H9 (cell line): Measurements from ENCODE around the gene LTK. TPM values are rescaled to one million over a fixed set of nuclear protein-coding genes. Genes with fewer than 3 reads are reported as not detected.

Experiments
- DNase-seq: peaks from one replicate; pipeline ENCODE4 v3.0.0-alpha.2; 2017
- H2AFZ ChIP-seq: one replicate; pipeline ENCODE4 v1.6.1; 2013; ENCODE audit warnings: mild to moderate bottlenecking, low read length, control low read depth, moderate library complexity
- H2AK5ac ChIP-seq: 2 replicates; pipeline ENCODE4 v1.6.1; 2013; ENCODE audit warnings: low read length, control low read depth, mixed read lengths; ENCODE audit not compliant: insufficient read length
- H2BK120ac ChIP-seq: one replicate; pipeline ENCODE4 v1.6.1; 2013; ENCODE audit warnings: low read depth, mild to moderate bottlenecking, low read length, control low read depth, inconsistent platforms; ENCODE audit not compliant: poor library complexity, severe bottlenecking
- H2BK12ac ChIP-seq: 2 replicates; pipeline ENCODE4 v1.6.1; 2013; ENCODE audit warnings: low read length, control low read depth, mixed read lengths, low read depth; ENCODE audit not compliant: insufficient read length
- H2BK15ac ChIP-seq: 2 replicates; pipeline ENCODE4 v1.6.1; 2013; ENCODE audit warnings: low read depth, low read length, control low read depth
- H2BK20ac ChIP-seq: one replicate; pipeline ENCODE4 v1.6.1; 2013; ENCODE audit warnings: low read depth, mild to moderate bottlenecking, low read length, control low read depth, inconsistent platforms; ENCODE audit not compliant: poor library complexity, severe bottlenecking
- H2BK5ac ChIP-seq: 2 replicates; pipeline ENCODE4 v1.6.1; 2013; ENCODE audit warnings: low read length, control low read depth, mixed read lengths; ENCODE audit not compliant: insufficient read length
- H3K14ac ChIP-seq: 2 replicates; pipeline ENCODE4 v1.6.1; 2013; ENCODE audit warnings: low read length, control low read depth; ENCODE audit not compliant: insufficient read depth
- H3K18ac ChIP-seq: 2 replicates; pipeline ENCODE4 v1.6.1; 2013; ENCODE audit warnings: low read depth, mild to moderate bottlenecking, mixed read lengths, low read length, control low read depth; ENCODE audit not compliant: insufficient read length
- H3K23ac ChIP-seq: 2 replicates; pipeline ENCODE4 v1.6.1; 2013; ENCODE audit warnings: low read length, control low read depth, mixed read lengths, low read depth; ENCODE audit not compliant: insufficient read length
- H3K23me2 ChIP-seq: 2 replicates; pipeline ENCODE4 v1.6.1; 2013; ENCODE audit warnings: low read depth, mild to moderate bottlenecking, mixed read lengths, low read length, control low read depth; ENCODE audit not compliant: insufficient read length, poor library complexity, severe bottlenecking
- H3K27ac ChIP-seq: 2 replicates; pipeline ENCODE4 v1.5.1; 2013; ENCODE audit warnings: low read length, control low read depth, mixed read lengths, low read depth; ENCODE audit not compliant: insufficient read length
- H3K27me3 ChIP-seq: 2 replicates; pipeline ENCODE4 v1.6.1; 2013; ENCODE audit warnings: low read length, control low read depth, inconsistent platforms; ENCODE audit not compliant: insufficient read depth
- H3K4ac ChIP-seq: 2 replicates; pipeline ENCODE4 v1.6.1; 2013; ENCODE audit warnings: low read depth, mild to moderate bottlenecking, control low read depth, inconsistent platforms, low read length, moderate library complexity
- H3K4me1 ChIP-seq: 2 replicates; pipeline ENCODE4 v1.6.1; 2013; ENCODE audit warnings: low read length, control low read depth, inconsistent platforms; ENCODE audit not compliant: insufficient read depth
- H3K4me2 ChIP-seq: 2 replicates; pipeline ENCODE4 v1.6.1; 2013; ENCODE audit warnings: low read length, control low read depth, mixed read lengths; ENCODE audit not compliant: insufficient read length, insufficient read depth
- H3K56ac ChIP-seq: 2 replicates; pipeline ENCODE4 v1.6.1; 2013; ENCODE audit warnings: low read depth, mild to moderate bottlenecking, mixed read lengths, low read length, control low read depth; ENCODE audit not compliant: insufficient read length
- H3K79me1 ChIP-seq: 2 replicates; pipeline ENCODE4 v1.6.1; 2013; ENCODE audit warnings: low read depth, mild to moderate bottlenecking, moderate library complexity, low read length, control low read depth, inconsistent platforms; ENCODE audit not compliant: insufficient read depth, poor library complexity, severe bottlenecking
- H3K79me2 ChIP-seq: 2 replicates; pipeline ENCODE4 v1.6.1; 2013; ENCODE audit warnings: low read length, control low read depth, inconsistent platforms; ENCODE audit not compliant: insufficient read depth
- H3K9ac ChIP-seq: 2 replicates; pipeline ENCODE4 v1.6.1; 2013; ENCODE audit warnings: low read length, control low read depth, mixed read lengths; ENCODE audit not compliant: insufficient read length; ENCODE audit errors: extremely low read depth
- H3K9me3 ChIP-seq: one replicate; pipeline ENCODE4 v1.6.1; 2013; ENCODE audit warnings: low read depth, low read length, inconsistent platforms; ENCODE audit not compliant: control insufficient read depth
- H3T11ph ChIP-seq: one replicate; pipeline ENCODE4 v1.6.1; 2013; ENCODE audit warnings: mild to moderate bottlenecking, low read length, control low read depth, inconsistent platforms
- H4K20me1 ChIP-seq: one replicate; pipeline ENCODE4 v1.6.1; 2013; ENCODE audit not compliant: control insufficient read depth, insufficient read length, insufficient read depth
- H4K5ac ChIP-seq: 2 replicates; pipeline ENCODE4 v1.6.1; 2013; ENCODE audit warnings: low read depth, mild to moderate bottlenecking, mixed read lengths, low read length, control low read depth; ENCODE audit not compliant: insufficient read length
- H4K8ac ChIP-seq: replicated peaks from 2 replicates; pipeline ENCODE4 v1.6.1; 2013; ENCODE audit warnings: low read length, control low read depth, mixed read lengths, low read depth; ENCODE audit not compliant: insufficient read length
- H4K91ac ChIP-seq: 2 replicates; pipeline ENCODE4 v1.6.1; 2013; ENCODE audit warnings: low read depth, mild to moderate bottlenecking, moderate library complexity, mixed read lengths, low read length, control low read depth; ENCODE audit not compliant: insufficient read length
- H3K27ac Mint-ChIP-seq, 3 experiments: 2 replicates in 2 of 3; 3 replicates in 1 of 3; pipeline ENCODE4 v1.8.0; 2020 to 2021; ENCODE audit warnings: mixed read lengths in 3 of 3, mild to moderate bottlenecking in 1 of 3, moderate library complexity in 1 of 3
- H3K27me3 Mint-ChIP-seq: 2 replicates; pipeline ENCODE4 v1.8.0; 2021; ENCODE audit warnings: low read depth, mild to moderate bottlenecking, moderate library complexity, mixed read lengths
- H3K36me3 Mint-ChIP-seq, 3 experiments: 2 replicates in 2 of 3; 3 replicates in 1 of 3; pipeline ENCODE4 v1.8.0; 2020 to 2021; ENCODE audit warnings: low read depth in 3 of 3, mixed read lengths in 3 of 3; ENCODE audit not compliant: insufficient read depth in 1 of 3
- H3K4me1 Mint-ChIP-seq, 2 experiments: 2 replicates each; pipeline ENCODE4 v1.8.0; 2020; ENCODE audit warnings: mixed read lengths in 2 of 2
- H3K4me3 Mint-ChIP-seq, 2 experiments: 2 replicates in 1 of 2; 3 replicates in 1 of 2; pipeline ENCODE4 v1.8.0; 2020 to 2021; ENCODE audit warnings: mild to moderate bottlenecking in 2 of 2, mixed read lengths in 2 of 2, moderate library complexity in 1 of 2
- H3K9me3 Mint-ChIP-seq, 2 experiments: 2 replicates in 1 of 2; 3 replicates in 1 of 2; pipeline ENCODE4 v1.8.0; 2020; ENCODE audit warnings: mild to moderate bottlenecking in 2 of 2, mixed read lengths in 2 of 2, moderate library complexity in 1 of 2
- CTCF ChIP-seq: fragments of 200-600 bp; sonication (generic); conservative IDR thresholded peaks from 3 replicates; pipeline ENCODE4 v1.8.0; 2021; ENCODE audit warnings: antibody characterized with exemption, mild to moderate bottlenecking
- WGBS: extraction: QIAGEN DNeasy Blood & Tissue Kit; methylation state at CpG from one replicate; pipeline ENCODE4 v1.1.7; 2013; ENCODE audit warnings: missing lambda C conversion rate, low lambda C conversion rate, mixed read lengths; ENCODE audit not compliant: insufficient read length; ENCODE audit errors: extremely low coverage; 5-methylcytosine and 5-hydroxymethylcytosine counted together
- total RNA-seq: library from RNA; stranded (reverse); gene quantifications from 2 replicates; pipeline ENCODE4 v1.2.1, GENCODE V29; 2021

Gene LTK
- total RNA-seq, 1 experiment from 2014 or later: 0.31 TPM

DNA sequence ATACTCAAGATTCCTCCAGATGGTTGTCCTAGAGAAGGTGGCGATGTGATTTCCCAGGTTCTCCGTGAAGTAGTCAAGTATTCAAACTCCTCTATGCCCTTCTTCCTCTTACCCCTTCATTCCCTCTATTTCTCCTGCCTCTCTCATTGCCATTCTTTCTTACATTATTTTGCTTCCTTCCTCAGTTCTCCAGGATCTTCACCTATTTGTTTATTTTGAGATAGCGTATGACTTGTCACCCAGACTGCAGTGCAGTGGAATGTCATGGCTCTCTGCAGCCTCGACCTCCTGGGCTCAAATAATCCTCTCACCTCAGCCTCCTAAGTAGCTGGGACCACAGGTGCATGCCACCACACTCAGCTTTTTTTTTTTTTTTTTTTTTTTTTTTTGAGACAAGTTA lies 21.7 kb downstream of the LTK start:
- Histone ChIP-seq H2BK20ac (no peak overlapping the region), H2BK15ac (no peak overlapping the region), H2BK5ac (no peak overlapping the region), H4K20me1 (no peaks in the 10 kb centered on the region), H3K9me3 (no peaks in the 10 kb centered on the region), H4K8ac (no peak overlapping the region), H3K79me2 (no peaks in the 10 kb centered on the region), H4K5ac (no peak overlapping the region), H3K9ac (no peak overlapping the region), H3K79me1 (no peaks in the 10 kb centered on the region), H3K56ac (no peak overlapping the region), H2BK120ac (no peak overlapping the region), H3K4me1 (no peaks in the 10 kb centered on the region), H3K23me2 (peaks cover 25% of the 10 kb centered on the region), H3K27me3 (peaks cover 47% of the 10 kb centered on the region), H2AFZ (no peak overlapping the region), H2AK5ac (no peak overlapping the region), H2BK12ac (no peak overlapping the region), H3K14ac (no peak overlapping the region), H3T11ph (no peak overlapping the region), H4K91ac (no peak overlapping the region), H3K23ac (no peak overlapping the region), H3K4me2 (no peak overlapping the region), H3K4ac (no peak overlapping the region), H3K18ac (no peak overlapping the region), H3K27ac (no peak overlapping the region)
- Mint-ChIP-seq H3K27ac (no peak overlapping the region), H3K4me3 (no peak overlapping the region; a peak in 1 of 5 replicates), H3K9me3 (no peaks in the 10 kb centered on the region; a peak in 2 of 5 replicates), H3K4me1 (peaks cover 8 to 13% of the 10 kb centered on the region in 2 experiments), H3K27me3 (peaks cover 70% of the 10 kb centered on the region), H3K36me3 (no peaks in the 10 kb centered on the region; a peak in 1 of 7 replicates)
- TF ChIP-seq CTCF: no peak
- no peak for DNase-seq
- no CpG with 5 or more reads among the region's 4 CpGs for WGBS
